GM19468 (cell line): ENCODE measurements around the gene ROBO1.

Source experiments
- ATAC-seq: cut with Tn5 transposase; IDR thresholded peaks from one replicate; pipeline ENCODE4 v1.9.1; 2021; ENCODE audit warnings: mild to moderate bottlenecking, moderate library complexity, moderate number of reproducible peaks; ENCODE audit not compliant: unreplicated experiment; ENCODE audit errors: extremely low read depth

ROBO1 gene

GRCh38 chr3:79258479-79258878 lies 509.3 kb downstream of the ROBO1 start:
- no peak for ATAC-seq

DNA sequence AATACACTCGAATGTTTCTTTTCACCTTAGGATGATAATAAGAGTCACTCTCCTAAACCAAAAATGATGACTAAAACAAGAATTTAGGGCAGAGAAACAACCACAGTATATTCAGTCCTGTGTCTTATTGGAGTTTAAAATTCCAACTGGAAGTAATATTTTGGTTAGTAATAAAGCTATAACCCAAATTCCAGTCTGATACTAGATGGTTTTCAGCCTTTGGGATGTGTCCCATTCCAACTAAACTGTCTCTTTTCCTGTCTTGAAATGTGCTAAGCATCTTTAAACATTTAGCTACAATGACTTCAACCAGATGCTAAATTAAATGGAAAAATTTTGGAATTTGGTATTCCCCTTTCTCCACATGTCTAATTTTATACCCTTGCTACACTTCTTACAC lies 510.0 kb downstream of the ROBO1 start:
- no peak for ATAC-seq

- no peak for ATAC-seq
Observed at GRCh38 chr3:79255702-79256101, 512.1 kb downstream of the ROBO1 start.

GRCh38 chr3:79255292-79255691 lies 512.5 kb downstream of the ROBO1 start:
- ATAC-seq: no peak

DNA sequence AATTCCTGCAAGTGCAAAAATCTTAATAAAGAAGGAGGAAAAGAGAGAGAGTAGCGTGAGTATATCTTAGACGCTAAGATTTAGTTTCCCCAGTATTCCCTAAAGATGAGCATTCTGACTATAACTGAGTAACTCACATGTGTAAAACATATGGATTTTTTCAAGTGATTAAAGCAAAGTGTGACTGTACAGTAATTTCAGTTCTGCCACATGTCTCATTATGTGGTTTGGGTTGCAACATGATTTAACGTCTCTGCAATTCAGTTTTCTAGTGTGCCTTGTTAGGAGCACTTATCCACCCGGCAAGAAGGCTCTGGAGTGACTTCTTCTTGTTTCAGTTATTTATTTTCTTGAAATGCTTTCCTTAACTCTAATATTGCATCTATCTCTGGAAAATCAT lies 514.1 kb downstream of the ROBO1 start:
- no peak for ATAC-seq

GRCh38 chr3:79253271-79253670 lies 514.5 kb downstream of the ROBO1 start:
- ATAC-seq: no peak

GRCh38 chr3:79250746-79251145 lies 517.1 kb downstream of the ROBO1 start:
- no peak for ATAC-seq

GRCh38 chr3:79249701-79250100 lies 518.1 kb downstream of the ROBO1 start:
- no peak for ATAC-seq

GRCh38 chr3:79247725-79248043 lies 520.1 kb downstream of the ROBO1 start:
- no peak for ATAC-seq

- ATAC-seq: no peak
Observed at GRCh38 chr3:79246875-79247724, 520.7 kb downstream of the ROBO1 start.

DNA sequence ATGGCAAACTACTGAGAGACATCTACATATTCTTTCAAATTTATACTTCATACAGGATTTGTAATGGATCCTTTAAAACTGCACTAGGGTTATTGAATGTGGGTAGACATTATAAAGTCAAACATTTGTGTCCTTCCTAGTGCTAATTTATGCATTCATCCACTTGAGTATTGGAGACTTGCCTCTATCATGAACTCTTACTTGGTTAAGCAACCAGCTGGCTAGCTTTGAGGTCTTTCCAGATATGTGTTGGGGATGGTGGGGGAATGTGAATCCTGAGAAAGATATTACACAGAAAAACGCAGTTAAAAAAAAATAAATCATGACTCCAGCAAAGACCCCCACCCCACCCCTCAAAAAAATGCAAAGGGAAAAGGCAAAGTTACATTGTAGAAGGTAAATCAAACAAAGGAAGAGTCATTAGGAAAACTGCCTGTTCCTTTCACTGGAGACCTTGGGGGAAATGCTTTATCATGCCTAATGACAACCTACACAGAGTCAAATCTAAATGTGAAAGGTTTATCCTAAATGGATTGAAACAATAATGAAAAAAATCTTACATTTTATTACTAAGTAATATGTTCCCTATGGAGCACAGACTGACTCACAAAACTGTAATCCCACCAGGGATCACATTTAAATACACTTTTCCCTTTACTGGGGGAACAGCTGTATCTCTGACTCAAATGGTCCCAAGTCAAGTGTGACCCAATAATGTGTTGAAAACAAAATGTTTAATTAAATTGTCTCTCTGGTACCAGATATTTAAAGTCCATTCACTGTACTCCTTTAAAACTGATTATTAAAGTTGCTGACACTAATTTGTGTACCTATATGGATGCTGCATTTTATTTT lies 522.3 kb downstream of the ROBO1 start:
- ATAC-seq: no peak

GRCh38 chr3:79236496-79236895 lies 531.3 kb downstream of the ROBO1 start:
- no peak for ATAC-seq

GRCh38 chr3:79233431-79234060 lies 534.3 kb downstream of the ROBO1 start:
- ATAC-seq: no peak

- no peak for ATAC-seq
Observed at GRCh38 chr3:79230266-79230665, 537.5 kb downstream of the ROBO1 start.

GRCh38 chr3:79217096-79217495 lies 550.7 kb downstream of the ROBO1 start:
- no peak for ATAC-seq

- no peak for ATAC-seq
Observed at GRCh38 chr3:79215286-79215685, 552.5 kb downstream of the ROBO1 start.

GRCh38 chr3:79211586-79212359 lies 556.0 kb downstream of the ROBO1 start:
- no peak for ATAC-seq

DNA sequence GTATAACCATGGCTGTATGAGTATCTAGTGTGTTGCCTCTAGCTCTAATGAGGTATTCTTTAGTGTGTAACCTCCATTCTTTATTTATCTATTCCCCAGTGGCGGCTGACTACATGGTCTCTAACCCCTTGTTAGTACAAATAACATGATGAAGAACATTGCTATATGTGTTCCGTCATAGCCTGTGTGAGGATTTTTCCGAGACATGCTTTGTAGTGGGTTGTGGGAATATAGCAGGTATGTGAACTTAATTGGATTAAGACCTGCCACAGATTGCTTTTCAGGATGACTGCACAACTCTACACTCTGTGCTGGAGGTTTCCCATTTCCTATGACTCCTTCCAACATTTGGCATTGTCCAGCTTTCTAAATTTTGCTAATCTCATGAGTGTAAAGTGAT lies 563.4 kb downstream of the ROBO1 start:
- no peak for ATAC-seq

- no peak for ATAC-seq
Observed at GRCh38 chr3:79203144-79203519, 564.7 kb downstream of the ROBO1 start.

- no peak for ATAC-seq
Observed at GRCh38 chr3:79202471-79203143, 565.2 kb downstream of the ROBO1 start.
